GM18526 (cell line): Measurements from ENCODE around the gene ANKDD1B.
A peak's percentile ranks its signal among the peaks of the same experiment; 100 is the strongest.

Source experiments
- POLR2A ChIP-seq: IDR thresholded peaks from 3 replicates; pipeline ENCODE4 v1.6.1; 2011; ENCODE audit not compliant: insufficient read length; ENCODE audit errors: extremely low read depth

The ANKDD1B gene

GRCh38 chr5:75712091-75712490, 100.8 kb downstream of the ANKDD1B start:
- TF ChIP-seq POLR2A = no peak

GRCh38 chr5:75716715-75717081, 105.4 kb downstream of the ANKDD1B start:
- no peak for TF ChIP-seq POLR2A

DNA sequence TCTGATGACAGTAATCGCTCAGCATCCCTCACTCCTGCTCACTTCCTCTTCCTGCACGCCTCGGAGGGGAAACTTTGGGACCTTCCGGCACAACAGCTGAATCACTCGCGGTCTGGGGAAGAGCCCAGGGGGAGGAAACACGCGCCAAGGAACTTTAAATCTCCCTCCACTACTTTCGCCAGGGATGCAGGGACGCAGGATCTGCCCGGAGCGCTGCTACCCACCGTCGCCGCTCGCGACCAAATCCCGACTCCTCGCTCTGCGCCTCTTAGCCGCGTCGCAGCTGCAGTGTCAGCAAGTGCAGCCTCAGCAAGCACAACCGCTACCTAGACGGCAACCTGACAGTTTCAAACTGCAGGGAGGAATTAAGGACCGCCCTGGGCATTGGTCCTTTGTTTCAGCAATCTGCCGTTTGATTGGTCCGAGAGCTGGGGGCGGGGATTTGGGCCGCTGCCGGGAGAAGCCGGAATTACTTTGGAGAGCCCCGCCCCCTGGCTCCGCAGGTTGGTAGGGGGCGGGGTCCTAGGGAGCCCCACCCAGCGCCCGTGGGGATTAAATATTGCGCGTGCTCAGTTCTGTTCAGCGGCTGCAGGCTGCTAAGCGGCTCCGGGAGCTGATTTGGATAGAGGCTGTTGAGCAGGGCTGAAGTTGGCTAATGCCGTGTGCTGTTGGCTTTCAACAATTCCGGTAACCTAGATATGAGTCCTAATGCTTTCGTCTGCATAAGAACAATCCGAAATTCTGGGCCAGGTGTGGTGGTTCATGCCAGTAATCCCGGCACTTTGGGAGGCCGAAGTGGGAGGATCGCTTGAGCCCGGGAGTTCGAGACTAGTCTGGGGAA, 106.0 kb downstream of the ANKDD1B start, which contains the start of gene POC5:
POC5 (minus strand) TSS at position 356 of the 841 bp plus-strand sequence. CDS start 4,500 bp downstream, outside the sequence.
- TF ChIP-seq POLR2A = peak; percentile 92

DNA sequence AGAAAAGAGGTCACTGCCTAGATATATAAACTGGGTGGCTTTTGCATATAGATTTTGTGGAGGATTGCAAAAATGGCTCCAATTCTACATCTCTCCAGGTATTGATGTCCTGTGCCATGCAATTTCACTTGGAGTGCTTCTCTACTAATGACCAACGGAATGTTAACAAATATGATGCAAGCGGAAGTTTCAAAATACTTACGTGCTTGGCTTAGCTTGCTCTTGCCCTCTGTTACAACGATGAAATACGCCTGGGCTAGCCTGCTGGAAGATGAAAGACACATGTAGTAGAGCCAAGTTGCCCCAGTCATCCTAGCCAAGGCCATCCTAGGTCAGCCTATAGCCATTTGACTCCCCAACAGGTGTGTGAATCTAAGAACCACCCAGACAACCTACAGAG, 109.6 kb downstream of the ANKDD1B start:
- TF ChIP-seq POLR2A = no peak
